ENCODE data around the gene KCNG4.

KCNG4 gene

GRCh38 chr16:84181144-84181915 lies 58.5 kb downstream of the KCNG4 start:
- DNase-seq, result no peak

- no peak for DNase-seq
Measured at GRCh38 chr16:84180519-84181140, 59.2 kb downstream of the KCNG4 start.

GRCh38 chr16:84179612-84180320 lies 60.0 kb downstream of the KCNG4 start:
- no peak for DNase-seq

GRCh38 chr16:84178892-84179611 lies 60.8 kb downstream of the KCNG4 start:
- no peak for DNase-seq

GRCh38 chr16:84178146-84178765 lies 61.6 kb downstream of the KCNG4 start:
- DNase-seq, result no peak

GRCh38 chr16:84177741-84178073 lies 62.1 kb downstream of the KCNG4 start:
- no peak for DNase-seq

- DNase-seq, result no peak
Measured at GRCh38 chr16:84176192-84177053, 63.4 kb downstream of the KCNG4 start.

- DNase-seq, result peak; percentile 33
Measured at GRCh38 chr16:84175350-84176081, 64.3 kb downstream of the KCNG4 start.

GRCh38 chr16:84174396-84174795 lies 65.4 kb downstream of the KCNG4 start:
- DNase-seq, result no peak

GRCh38 chr16:84169765-84170310 lies 70.0 kb downstream of the KCNG4 start:
- no peak for DNase-seq
